NCI-H1105 (cell line): Measurements from ENCODE around the gene SPIN2B.

Experiments
- DNase-seq: peaks from one replicate; lab custom pipeline; 2025; lab: John Stamatoyannopoulos, UW

The SPIN2B gene

DNA sequence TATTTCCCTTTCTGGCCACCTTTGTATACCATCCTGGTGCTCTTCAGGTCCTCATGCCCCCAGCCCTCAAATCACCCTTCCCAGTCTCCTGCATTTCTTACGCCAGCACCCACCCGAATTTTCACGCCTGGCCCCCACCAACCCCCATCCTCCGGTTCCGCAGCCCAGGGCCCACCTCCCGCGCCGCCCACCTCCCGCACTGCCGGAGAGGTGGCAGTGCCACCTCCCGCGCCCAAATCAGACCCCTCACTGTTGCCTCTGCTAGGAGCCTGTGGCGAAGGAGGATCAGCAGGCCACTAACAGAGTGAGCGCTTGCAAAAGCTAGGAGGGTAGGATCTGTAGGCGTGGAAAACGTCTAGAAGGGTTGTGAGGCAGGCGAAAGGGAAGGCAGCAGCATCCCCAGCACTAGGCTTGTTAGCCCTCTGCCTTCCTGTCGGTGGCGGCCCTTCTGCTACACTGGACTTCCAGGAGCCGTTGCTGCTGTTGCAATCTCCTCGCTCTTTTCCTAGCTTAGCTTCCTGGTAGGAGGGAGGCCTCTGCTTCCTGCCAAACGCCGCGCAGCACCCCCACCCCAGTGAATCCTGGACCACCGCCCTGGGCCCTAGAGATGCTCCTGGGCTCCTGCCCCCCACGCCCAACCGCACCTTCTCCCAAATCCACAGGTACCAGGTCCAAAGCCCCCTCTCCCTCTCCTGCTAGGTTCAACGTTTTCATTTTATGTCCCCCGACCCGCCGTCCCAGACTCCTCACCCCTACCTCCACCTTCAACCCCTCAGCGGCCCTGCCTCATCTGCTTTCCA is 51.0 kb downstream of the SPIN2B start:
- no peak for DNase-seq
